Kasumi-1 (cell line): ENCODE measurements around the gene NFIB.

ENCODE experiments used
- DNase-seq, 2 experiments: peaks; one replicate each; lab custom pipeline; 2025; lab: John Stamatoyannopoulos, UW

The NFIB gene

GRCh38 chr9:14188538-14188937 lies 125.4 kb downstream of the NFIB start:
- no peak for DNase-seq

GRCh38 chr9:14188011-14188410 lies 125.9 kb downstream of the NFIB start:
- DNase-seq: no peak

- DNase-seq: no peak
Measured at GRCh38 chr9:14186096-14186495, 127.8 kb downstream of the NFIB start.

- DNase-seq: no peak
Measured at GRCh38 chr9:14185016-14185415, 128.9 kb downstream of the NFIB start.

GRCh38 chr9:14183001-14183400 lies 130.9 kb downstream of the NFIB start:
- no peak for DNase-seq

- no peak for DNase-seq
Measured at GRCh38 chr9:14180960-14181537, 132.9 kb downstream of the NFIB start.

GRCh38 chr9:14180093-14180959 lies 133.6 kb downstream of the NFIB start:
- DNase-seq: no peak

GRCh38 chr9:14179449-14179848 lies 134.5 kb downstream of the NFIB start:
- no peak for DNase-seq

- no peak for DNase-seq
Measured at GRCh38 chr9:14175778-14176177, 138.2 kb downstream of the NFIB start.

GRCh38 chr9:14173713-14174112 lies 140.2 kb downstream of the NFIB start:
- no peak for DNase-seq

GRCh38 chr9:14170973-14171596 lies 142.9 kb downstream of the NFIB start:
- DNase-seq: no peak

GRCh38 chr9:14170392-14170931 lies 143.5 kb downstream of the NFIB start:
- no peak for DNase-seq

GRCh38 chr9:14168381-14168780 lies 145.6 kb downstream of the NFIB start:
- DNase-seq: no peak

- DNase-seq: no peak
Measured at GRCh38 chr9:14165376-14166035, 148.4 kb downstream of the NFIB start.

GRCh38 chr9:14164908-14165307 lies 149.0 kb downstream of the NFIB start:
- no peak for DNase-seq

GRCh38 chr9:14159440-14160216 lies 154.3 kb downstream of the NFIB start:
- DNase-seq: no peak

GRCh38 chr9:14158916-14159315 lies 155.0 kb downstream of the NFIB start:
- no peak for DNase-seq

GRCh38 chr9:14158136-14158813 lies 155.7 kb downstream of the NFIB start:
- no peak for DNase-seq

GRCh38 chr9:14157191-14157590 lies 156.8 kb downstream of the NFIB start:
- no peak for DNase-seq

GRCh38 chr9:14156046-14156445 lies 157.9 kb downstream of the NFIB start:
- no peak for DNase-seq

- DNase-seq: no peak
Measured at GRCh38 chr9:14155237-14155636, 158.7 kb downstream of the NFIB start.
